IPS-11a (cell line): Measurements from ENCODE around the gene PRMT3.
"Not testable (repeated sequence)": the region's sequence is repeated elsewhere in the genome, so short reads cannot be mapped to it uniquely, and the experiment has no call there.

Experiments used
- H3K4me3 ChIP-seq: one replicate; pipeline ENCODE4 v1.5.1; 2013; ENCODE audit warnings: low read depth, low read length, control low read depth

Gene PRMT3

DNA sequence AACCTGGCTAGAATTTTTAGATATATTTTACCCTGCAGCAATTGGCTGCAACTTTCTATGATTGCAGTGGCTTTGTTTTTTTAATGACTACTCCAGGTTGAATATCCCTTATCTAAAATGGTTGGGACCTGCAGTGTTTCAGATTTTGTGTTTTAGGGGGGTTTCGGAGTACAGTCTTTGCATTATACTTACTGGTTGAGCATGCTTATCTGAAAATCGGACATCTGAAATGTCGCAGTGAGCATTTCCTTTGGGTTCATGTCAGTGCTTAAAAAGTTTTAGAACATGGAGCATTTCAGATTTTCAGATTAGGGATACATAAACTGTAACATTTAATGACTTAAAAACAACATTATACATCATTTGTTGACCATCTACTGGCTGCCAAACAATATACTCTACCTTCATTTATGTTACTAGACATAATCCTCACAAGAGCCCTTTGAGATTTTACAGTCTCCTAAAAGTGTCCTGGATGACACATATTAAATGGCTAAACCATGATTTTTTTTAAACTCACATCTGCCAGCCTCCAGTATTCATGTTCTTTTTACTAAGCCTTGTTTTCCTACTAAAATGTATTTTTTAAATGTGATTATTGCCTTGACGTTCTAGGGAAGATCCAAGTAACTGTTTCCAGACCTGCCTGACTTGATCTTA is 66.3 kb downstream of the PRMT3 start:
- H3K4me3 ChIP-seq: no peak overlapping the region

DNA sequence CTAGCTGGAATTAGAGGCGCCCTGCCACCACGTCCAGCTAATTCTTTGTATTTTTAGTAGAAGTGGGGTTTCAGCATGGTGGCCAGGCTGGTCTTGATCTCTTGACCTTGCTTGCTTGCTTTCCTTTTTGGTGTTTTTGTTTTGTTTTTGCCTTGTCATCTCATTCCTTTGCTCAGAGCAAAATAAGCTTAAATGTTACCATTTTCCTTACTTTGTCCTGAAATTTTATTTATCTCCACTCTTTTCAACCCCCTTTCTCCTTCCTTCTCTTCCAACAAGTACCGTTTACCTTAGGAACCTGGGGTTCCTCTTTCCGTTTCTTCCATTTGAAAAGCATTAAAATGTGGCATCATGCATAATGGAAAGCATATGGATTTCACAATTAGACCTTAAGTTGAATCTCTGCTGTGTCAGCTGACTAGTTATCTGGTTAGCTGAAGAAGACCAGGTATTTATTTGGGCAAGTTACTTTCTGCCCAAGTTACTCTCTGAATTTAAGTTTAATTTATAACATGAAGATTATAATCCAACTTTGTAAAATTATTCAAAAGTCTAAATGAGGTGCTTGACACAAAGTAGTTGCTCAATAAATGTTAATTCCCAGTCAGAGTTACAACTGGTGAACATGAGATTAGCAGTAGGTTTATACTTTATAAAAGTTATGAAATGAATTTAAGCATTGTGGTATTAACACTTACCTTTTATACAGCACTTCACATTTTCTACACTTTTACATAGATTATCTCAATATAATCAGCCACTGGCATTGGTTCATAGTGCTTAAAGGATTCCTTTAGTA is 69.7 kb downstream of the PRMT3 start:
- H3K4me3 ChIP-seq: no peak overlapping the region

DNA sequence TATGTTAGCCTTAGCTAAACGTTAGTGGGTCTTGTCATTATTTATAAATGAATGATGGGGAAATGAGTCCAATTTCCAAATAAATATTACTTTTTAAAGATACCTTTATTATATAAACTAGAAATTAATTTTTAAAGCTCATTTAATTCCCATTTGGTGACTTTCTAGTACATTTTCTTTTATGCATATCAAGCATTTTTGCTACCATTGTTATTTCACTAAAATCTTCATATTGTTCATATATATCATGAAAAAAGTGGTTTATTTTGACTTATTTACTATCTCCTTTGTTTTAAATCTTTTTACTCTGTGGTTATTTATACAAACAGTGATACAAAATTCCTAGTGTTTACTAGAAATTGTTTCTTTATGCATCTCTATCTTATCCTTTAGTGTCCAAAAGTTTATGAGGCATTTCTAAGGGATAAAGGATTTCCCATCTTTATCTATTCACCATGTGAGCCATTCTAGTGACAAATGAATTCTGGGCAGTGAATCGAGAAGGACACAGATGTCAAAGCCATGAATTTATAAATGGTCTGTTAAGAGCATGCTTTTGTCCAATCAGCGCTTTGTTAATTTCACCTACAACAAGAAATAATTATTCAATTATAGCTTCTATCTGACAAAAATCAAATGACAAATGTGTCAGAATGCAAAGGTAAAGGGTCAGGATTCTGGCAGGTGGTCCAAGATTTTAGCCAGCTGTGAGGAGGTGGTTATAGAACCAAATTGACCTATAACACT is 70.6 kb downstream of the PRMT3 start:
- no peak overlapping the region for H3K4me3 ChIP-seq

DNA sequence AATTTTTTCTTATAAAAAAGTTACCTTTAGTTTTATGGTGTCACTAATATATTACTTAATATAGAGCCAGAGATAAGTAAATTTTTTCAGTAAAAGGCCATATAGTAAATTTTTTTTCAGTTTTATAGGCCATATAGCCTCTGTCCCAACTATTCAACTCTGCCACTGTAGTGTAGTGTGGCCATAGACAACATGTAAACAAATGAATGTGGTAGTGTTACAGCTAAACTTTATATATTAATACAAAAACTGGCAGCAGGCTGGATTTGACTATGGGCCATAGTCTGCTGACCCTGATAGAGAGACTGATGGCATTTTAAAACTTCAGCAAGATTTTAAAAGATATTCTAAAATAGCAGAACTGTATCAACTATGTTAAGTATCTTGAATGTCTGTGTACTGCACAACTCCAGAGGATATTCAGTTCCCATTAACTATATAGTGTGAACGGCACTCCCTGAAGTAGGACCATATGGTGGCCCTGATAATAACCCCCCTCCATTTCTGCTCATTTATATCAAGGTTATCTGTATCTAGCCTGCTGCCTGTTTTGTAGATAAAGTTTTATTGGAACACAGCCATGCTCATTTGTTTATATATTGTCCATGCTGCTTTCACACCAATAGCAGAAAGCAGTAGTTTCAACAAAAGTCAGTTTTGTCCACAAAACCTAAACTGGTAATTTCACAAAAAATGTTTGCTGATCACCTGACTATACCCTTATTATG is 71.6 kb downstream of the PRMT3 start:
- H3K4me3 ChIP-seq: no peak overlapping the region

DNA sequence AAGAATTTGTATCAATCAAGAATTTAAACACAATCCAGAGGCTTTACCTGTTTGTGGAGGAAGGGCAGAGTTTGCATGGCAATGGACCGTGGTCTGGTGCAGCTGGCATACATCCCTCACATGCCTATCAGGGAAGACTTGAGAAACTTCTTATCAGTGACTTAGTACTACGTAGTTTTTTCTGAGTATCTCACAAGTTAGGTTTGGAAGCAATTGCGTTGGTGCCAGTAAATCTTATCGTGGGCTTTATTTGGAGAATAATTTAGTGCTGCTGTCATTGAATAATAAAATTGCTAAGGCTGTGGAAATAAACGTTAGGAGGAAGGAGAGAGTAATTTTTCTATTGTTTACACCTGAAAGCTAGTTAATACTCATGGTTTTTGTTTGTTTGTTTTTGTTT is 72.3 kb downstream of the PRMT3 start:
- H3K4me3 ChIP-seq: no peak overlapping the region

DNA sequence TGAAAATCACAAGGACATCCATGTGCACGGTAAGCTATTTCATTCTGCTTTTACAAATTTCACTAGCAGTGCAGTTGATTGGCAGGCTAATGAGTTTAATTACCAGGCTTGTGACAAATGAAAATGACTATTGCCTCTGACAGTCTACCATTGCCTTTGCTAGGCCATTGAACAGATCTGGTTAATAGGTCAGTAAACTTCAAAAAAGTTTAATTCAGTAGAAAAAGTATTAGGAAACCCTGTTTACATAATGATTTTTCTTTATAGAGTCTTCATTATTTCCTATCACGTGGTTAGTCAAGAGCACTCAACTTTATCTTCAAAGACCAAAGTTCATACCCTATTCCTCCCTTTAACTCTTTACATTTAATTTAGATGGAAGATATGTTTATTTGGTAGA is 77.0 kb downstream of the PRMT3 start:
- no peak overlapping the region for H3K4me3 ChIP-seq

DNA sequence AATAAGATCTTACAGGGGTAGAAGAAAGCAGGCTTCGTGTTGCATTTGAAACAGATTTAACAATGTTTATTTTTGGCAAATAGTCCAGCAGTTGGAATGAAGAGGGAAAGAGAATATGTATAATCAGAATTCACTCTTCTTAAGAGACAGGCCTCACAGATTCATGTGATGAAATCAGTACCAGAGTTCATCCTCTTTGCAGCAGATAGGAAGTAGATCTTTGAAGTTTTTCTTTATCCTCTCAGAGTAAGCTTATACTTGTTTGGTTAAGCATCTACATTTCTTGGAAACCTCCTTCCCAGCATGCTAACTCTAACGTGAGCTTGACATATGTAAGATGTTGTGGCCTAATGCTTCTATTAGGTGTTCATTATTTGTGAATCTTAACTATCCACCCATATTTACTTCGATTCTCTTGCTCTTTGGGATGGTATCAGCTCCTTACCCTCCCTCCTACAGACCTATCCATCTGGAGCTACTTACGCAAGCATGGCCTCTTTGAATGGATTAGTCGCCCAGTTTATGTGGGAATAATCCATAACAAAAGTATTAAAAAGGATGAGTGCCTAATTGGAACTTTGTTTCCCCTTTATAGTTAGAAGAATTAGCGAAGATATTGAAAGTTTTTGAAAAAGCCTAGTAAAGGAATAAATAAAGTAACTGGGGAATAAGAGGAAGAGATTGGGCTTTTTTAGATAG is 80.1 kb downstream of the PRMT3 start:
- no peak overlapping the region for H3K4me3 ChIP-seq

DNA sequence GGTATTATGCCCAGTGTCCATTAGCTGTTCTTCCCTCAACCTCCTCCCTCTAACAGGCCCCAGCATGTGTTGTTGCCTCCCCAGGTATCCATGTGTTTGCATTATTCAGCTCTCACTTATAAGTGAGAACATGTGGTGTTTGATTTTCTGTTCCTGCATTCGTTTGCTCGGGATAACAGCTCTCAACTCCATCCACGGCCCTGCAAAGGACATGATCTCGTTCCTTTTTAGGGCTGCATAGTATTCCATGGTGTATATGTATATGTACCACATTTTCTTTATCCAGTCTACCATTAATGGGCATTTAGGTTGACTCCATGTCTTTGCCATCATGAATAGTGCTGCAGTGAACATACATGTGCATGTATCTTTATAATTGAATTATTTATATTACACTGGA is 82.8 kb downstream of the PRMT3 start:
- H3K4me3 ChIP-seq: no peak overlapping the region

DNA sequence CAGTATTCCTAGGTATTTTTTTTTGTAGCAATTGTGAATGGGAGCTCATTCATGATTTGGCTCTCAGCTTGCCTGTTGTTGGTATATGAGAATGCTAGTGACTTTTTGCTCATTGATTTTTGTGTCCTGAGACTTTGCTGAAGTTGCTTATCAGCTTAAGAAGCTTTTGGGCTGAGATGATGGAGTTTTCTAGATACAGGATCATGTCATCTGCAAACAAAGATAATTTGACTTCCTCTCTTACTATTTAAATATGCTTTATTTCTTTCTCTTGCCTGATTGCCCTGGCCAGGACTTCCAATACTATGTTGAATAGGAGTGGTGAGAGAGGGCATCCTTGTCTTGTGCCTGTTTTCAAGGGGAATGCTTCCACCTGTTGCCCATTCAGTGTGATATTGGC is 84.4 kb downstream of the PRMT3 start:
- not testable (repeated sequence) for H3K4me3 ChIP-seq

DNA sequence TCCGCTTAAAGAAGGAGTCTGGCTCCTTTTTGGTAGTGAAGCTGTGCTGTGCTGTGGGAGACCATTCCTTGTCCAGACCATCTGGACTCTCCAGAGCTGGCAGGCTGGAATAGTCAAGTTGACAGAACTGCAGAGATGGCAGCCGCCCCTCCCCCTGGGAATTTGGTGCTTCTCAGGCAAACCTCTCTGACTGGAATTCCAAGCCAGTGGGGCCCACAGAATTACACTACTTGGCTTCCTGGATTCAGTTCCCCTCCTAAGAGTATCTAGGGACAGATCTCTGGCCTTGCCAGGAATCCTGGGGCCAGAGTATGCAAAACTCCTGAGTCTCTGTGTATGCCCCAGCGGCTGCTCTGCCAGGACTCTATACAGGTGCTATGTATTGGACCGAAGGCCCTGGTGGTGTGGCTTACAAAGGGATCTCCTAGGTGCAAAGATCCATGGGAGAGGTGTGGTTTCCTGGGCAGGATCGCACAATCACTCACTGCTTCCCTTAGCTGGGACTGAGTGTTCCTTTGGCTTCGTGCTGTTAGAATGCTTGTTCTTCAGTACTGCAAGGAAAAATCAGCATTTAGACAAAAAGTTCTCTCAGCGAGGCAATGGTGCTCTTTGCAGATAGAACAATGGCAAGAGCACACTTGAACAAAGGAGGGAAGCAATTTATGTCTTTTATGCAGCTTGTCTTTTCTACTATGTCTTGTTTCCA is 86.8 kb downstream of the PRMT3 start:
- no peak overlapping the region for H3K4me3 ChIP-seq

DNA sequence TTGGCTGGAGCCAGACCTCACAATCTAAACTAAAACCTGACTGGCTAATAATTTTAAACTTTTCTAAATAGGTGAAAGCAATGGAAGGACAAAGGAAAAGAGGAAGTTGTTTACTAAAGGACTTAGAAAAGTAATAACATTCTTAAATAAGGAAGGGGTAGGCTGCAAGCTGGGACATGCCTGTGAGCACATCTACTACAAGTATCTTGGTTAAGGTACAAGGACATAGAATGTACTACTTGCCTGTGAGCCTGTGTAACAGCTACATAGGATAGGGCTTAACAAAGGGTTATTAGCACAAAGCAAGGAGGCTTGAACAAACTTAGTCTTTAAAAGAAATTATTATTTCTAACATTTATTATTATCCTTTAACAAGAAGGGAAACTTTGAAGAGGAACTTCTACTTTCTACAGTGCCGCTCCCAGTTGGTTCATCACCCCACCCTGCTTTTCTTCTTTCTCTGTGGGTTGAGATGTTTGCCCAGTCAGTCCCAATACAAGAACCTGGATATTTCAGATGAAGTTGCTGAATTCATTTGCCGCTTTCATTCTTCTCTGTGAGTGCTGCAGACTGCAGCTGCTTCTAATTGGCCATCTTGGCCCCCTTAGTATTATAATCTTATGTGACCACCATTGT is 87.5 kb downstream of the PRMT3 start:
- H3K4me3 ChIP-seq: no peak overlapping the region

DNA sequence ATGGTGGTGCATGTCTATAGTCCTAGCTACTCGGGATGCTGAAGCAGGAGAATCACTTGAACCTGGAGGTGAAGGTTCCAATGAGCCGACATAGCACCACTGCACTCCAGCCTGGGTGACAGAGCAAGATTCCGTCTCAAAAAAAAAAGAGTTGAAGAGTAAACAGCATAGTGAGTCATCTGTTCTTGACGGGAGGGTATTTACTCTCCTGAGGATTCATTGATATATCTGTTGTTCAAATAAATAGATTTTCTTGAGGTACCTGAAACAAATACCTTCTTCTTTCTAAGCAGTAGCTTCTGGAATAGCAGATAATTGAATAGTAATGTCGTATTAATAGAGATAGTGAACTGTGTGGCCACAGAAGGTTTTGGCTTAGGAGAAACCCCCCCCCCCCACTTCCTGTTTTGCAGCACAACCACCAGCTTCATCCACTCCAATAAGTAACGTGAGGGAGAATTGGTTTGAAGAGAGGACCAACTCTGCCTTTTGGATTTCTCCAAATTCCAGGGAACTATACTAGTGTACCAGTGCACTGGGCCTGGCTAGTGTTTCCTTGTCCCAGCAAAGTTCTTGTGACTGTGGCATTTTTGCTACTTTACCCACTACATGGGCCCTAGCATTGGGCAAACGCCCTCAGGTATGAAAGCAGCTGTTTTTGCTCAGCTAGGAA is 90.0 kb downstream of the PRMT3 start:
- no peak overlapping the region for H3K4me3 ChIP-seq

DNA sequence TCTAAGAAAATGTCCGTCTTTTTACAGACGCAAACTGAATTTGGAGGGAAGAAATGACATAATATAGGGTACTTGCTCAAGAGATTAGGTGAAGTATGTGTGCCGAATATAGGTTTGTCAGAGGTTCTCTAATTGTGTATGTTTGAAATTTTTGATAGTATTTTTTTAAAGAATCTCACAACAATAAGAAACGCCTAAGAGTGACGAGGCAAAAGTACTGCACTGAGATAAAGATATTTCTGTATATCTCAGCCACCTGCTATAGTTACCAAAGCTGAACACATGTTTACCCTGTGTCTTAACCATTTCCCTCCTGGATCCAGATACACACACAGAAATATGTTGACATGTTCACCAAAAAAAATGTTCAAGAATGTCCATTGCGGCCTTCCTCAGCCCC is 92.0 kb downstream of the PRMT3 start:
- no peak overlapping the region for H3K4me3 ChIP-seq

DNA sequence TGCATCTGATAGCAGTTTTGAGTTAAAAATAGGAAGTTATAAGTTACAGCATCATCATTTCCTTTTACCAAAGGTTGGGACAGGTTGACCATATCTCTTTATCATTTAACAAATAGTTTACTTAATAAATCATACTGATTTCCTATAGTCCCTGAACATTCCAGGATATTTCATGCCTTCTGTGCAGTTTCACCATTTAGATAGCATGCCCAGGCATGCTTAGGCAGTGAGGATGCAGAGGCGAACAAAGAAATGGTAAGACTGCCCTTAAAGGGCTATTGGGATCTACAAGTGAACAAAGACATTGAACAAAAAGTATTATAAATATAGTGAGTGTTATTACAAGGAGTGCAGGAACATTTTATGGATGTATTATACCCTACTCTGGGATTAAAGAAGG is 96.4 kb downstream of the PRMT3 start:
- no peak overlapping the region for H3K4me3 ChIP-seq

DNA sequence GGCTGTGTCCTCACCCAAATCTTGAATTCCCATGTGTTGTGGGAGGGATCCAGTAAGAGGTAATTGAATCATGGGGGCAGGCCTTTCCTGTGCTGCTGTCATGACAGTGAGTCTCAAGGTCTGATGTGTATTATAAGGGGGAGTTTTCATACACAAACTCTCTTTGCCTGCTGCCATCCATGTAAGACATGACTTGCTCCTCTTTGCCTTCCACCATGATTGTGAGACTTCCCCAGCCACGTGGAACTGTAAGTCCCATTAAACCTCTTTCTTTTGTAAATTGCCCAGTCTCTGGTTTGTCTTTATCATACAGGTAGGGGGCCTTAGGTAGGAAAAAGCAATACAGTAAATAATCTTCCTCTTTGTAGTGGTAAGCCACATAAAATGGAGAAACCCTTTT is 96.9 kb downstream of the PRMT3 start:
- H3K4me3 ChIP-seq: not testable (repeated sequence)

DNA sequence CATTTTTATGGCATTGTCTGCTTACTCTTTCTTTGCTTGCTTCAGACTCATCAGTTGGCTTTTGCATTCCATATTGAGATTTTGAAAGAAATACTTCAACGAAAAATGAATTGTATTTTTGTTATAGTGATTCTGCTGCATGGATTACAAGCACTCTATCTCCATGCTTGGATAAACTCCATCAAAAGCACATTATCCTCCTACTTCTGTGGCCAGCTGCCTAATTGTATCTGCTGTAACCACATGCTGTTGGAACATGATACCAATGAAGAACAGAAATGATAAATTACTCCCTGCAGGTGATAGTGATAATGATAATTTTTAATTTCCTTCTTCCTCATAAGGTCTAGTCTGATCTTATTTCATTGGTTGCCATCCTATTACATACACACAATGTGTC is 100.8 kb downstream of the PRMT3 start:
- H3K4me3 ChIP-seq: no peak overlapping the region

DNA sequence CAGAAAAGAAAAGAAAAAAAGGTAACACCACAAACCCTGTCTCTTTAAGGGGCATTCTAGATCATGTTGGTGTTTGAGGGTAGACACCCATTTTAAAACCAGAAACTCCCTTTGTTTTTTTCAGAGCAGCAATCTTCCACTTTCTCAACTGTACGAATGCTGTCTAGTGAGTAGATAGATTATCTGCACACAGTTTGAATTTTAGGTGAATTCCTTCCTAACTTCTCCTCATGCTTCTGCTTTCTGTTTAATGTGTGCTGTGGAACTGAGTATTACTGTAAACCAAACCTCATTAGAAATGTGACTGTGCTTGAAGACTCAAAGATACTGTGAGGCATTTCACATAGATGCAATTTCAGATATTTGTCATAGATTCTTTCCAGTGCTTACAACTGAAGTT is 102.4 kb downstream of the PRMT3 start:
- no peak overlapping the region for H3K4me3 ChIP-seq

DNA sequence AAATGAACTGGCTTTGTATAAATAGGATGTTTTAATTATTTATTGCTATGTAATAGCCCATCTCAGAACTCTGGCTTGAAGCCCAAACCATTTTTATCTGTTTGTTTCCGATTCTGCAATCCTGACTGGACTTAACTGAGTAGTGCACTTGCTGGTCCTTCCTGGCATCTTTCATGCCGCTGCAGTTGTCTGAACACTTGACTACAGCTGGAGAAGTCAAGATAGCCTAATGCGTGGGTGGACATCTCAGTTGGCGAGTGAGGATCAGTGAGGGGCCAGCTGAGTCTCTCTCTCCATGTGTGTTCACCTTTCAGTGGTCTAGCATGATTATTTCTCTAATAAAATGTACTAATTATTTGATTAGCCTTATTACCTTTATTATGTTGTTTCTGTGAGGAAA is 105.8 kb downstream of the PRMT3 start:
- H3K4me3 ChIP-seq: no peak overlapping the region

DNA sequence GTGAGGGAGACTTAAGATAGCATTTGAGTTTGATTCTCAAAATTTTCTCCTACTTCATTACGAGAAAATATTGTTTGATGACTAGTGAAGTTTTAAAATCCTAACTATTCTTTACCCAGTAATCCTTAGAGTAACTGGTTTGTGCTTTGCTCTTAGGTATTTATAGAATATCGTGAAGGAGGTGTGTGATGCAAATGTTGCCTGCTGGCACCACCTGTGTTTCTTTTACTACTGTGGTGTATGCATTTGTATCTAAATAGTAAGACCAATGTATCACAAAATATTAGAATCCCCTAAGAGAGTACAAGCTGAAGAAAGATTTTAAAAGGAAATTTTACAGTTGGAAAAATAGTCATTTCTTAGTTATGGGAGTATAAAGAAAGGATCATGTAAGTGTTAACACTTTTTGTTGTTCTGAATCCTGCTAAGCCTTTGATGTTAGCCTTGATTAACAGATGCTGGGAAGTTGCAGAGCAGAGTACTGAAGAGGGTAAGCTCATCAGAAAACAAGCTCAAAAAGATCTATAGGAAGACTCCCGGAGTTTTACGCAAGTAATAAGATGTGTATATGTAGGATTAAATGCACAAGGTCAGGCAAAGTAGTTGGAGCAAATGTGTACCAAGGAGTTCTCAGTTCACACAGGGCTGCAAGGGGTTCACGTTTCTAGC is 109.7 kb downstream of the PRMT3 start:
- no peak overlapping the region for H3K4me3 ChIP-seq
